Astrocyte (in vitro differentiated cells and primary cell): ENCODE data around the gene SGCB.

ENCODE experiments used
- EZH2 ChIP-seq: IDR thresholded peaks from 2 replicates; pipeline ENCODE4 v1.6.1; 2012; ENCODE audit warnings: mild to moderate bottlenecking, low read length, inconsistent platforms; ENCODE audit not compliant: insufficient read depth
- TF ChIP-seq, protein P1 (sequence below): IDR thresholded peaks from 2 replicates; pipeline ENCODE4 v1.5.1; 2011; ENCODE audit warnings: low read depth, mild to moderate bottlenecking, inconsistent platforms, low read length, moderate library complexity; ENCODE audit not compliant: insufficient read depth

DNA sequence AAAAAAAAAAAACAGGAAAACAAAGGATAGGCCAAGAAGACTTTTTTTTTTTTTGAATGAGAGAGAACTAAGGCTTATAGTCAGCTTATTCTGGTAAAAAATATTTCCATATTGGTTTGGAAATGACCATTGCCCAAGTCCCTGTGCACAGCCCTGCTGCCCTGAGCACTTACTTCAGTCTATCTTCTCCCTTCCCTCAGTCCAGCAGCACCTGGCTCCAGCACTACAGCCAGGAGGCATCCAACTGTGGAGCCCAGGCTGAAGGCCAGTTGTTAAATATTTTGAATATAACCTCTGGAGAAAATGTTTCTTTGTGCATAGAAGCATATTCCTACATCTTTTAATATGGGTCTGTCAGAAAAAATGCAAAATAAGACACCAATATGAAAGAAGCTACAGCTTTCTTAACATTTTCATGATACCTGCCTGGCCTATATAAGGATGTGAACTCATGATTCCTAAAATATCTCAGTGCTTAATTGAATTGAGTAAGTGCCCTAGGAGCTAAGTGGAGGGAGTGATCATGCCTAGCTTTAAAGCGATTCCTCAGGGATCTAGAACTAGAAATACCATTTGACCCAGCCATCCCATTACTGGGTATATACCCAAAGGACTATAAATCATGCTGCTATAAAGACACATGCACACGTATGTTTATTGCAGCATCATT, 32.4 kb downstream of the SGCB start:
- TF ChIP-seq, protein P1, sequence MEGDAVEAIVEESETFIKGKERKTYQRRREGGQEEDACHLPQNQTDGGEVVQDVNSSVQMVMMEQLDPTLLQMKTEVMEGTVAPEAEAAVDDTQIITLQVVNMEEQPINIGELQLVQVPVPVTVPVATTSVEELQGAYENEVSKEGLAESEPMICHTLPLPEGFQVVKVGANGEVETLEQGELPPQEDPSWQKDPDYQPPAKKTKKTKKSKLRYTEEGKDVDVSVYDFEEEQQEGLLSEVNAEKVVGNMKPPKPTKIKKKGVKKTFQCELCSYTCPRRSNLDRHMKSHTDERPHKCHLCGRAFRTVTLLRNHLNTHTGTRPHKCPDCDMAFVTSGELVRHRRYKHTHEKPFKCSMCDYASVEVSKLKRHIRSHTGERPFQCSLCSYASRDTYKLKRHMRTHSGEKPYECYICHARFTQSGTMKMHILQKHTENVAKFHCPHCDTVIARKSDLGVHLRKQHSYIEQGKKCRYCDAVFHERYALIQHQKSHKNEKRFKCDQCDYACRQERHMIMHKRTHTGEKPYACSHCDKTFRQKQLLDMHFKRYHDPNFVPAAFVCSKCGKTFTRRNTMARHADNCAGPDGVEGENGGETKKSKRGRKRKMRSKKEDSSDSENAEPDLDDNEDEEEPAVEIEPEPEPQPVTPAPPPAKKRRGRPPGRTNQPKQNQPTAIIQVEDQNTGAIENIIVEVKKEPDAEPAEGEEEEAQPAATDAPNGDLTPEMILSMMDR, result no peak
- no peak for TF ChIP-seq EZH2
